NCI-H1417 (cell line): ENCODE results near the gene SLC39A3.

ENCODE experiments used
- DNase-seq, 3 experiments: peaks; one replicate each; lab custom pipeline; 2025; lab: John Stamatoyannopoulos, UW

Gene SLC39A3, protein sequence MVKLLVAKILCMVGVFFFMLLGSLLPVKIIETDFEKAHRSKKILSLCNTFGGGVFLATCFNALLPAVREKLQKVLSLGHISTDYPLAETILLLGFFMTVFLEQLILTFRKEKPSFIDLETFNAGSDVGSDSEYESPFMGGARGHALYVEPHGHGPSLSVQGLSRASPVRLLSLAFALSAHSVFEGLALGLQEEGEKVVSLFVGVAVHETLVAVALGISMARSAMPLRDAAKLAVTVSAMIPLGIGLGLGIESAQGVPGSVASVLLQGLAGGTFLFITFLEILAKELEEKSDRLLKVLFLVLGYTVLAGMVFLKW

DNA sequence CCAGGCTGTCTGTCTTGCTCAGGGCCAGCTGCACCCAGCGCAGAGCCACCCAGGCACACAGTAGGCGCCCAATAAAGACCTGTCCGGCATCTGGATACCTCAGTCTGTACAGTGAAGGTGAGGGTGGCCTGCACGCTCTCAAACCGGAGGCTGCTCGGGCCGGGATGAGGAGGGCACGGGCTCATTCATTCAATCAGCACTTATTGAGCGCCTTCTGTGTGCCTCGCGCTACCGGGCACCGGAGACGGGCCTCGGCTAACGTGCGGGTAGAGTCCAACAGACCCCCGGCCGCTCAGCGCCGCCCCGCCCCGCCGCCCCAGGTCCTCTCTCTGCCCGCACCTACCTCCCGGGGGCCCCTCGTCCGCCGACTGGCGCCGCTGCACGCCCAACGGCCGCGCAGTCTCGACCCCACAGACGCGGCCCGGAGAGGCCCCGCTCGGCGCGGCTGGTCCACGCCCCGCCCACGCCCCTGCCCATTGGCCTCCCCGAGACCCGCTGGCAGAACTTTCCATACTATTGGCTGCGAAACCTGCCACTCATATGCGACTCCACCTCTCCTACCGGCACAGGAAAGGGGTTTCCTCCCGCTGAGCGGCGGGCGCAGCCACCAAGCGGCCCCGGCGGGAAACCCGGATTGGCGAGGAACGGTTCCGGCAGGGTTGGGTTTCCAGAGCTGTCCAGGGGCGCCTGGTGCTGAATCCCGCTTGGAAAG, at the start of gene SLC39A3:
Gene SLC39A3, minus strand, starts transcription at position 416 of the 712 bp plus-strand sequence. CDS start 2,760 bp downstream, outside the sequence.
- DNase-seq = peak; percentile 98 to 99 (median 99)

DNA sequence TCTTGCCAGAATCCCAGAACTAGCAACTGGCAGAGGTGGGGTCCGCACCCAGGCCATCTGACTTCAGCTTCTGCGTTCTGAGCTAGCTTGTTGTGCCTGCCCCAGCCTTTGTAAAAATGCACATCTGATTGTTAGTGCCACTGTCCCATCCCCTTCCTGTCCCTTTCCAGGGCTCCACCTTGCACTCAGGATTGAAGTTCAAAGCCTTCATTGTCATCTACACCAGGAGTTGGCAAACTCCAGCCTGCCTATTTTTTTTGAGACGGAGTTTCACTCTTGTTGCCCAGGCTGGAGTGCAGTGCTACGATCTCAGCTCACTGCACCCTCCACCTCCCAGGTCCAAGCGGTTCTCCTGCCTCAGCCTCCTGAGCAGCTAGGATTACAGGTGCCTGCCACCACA, 48.4 kb upstream of the SLC39A3 start:
- DNase-seq = no peak

DNA sequence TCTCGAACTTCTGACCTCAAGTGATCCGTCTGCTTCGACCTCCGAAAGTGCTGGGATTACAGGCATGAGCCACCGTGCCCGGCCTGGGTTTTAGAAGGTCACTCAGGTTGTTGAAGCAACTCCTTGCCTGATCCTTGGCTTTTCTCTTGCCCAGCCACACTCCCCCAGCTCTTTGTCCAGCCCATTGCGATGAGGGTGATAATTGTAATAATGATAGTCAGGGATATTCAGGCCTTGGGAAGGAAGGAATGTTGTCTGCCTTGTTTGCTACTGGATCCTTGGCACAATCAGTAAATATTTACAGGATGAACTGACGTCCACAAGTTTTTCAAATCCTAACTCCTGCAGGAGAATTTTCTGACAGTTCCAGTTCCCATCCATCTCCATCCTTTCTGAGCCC, 47.3 kb upstream of the SLC39A3 start:
- no peak for DNase-seq

DNA sequence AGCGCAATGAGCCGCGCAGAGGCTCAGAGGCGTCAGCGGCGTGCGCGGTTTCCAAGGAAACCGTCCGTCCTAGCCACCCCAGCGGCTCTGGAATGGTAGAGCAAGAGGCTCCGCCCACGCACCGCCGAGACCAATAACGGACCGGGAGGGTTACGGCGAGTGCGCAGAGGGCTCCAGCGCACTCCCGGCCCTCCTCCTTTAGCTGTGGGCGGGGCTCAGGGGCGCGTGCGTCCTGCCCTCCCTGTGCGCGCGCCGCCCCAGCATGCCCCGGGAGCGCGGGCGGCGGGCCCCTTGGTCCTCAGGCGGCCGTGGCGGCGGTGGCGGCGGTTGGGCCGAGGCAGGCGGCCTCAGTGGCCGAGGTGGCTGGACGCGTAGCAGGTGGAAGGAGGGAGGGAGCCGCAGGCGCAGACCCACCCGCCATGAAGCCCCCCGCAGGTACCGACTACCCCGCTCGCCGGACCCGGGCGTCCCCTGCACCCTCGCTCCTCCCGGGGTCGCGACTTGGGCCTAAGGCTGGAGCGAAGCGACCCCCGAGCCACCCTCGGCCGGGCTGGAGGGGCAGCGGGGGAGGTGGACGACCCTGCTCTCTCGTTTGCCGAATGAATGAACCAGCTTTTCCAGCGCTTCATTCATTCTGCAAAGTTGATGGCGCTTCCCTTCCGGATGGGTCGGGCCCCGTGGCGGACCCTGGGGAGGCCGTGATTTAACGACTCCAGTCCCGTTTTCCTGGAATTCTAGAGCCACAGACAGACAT, 45.6 kb upstream of the SLC39A3 start, which contains the start of gene THOP1:
Gene THOP1, plus strand, starts transcription at position 260 of the 754 bp plus-strand sequence. Its CDS starts 160 bp downstream, at position 420.
- DNase-seq = peak; percentile 99 to 100 (median 100)

DNA sequence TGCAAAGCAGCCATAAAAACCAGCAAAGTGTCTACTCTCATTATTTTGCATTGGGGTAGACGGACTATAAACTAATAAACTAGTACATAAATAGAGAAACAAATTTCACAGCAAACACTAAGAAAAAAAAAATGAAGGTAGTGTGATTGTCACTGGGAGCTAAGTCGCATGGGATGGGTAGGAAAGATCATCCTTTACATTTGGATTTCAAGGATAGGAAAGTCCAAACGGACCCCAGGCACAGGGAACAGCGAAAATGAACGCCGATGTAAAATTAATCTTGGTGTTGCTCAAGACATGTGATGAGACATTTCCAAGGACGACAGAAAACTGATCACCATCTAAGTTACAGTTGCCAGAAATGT, 43.9 kb upstream of the SLC39A3 start:
- DNase-seq = no peak

DNA sequence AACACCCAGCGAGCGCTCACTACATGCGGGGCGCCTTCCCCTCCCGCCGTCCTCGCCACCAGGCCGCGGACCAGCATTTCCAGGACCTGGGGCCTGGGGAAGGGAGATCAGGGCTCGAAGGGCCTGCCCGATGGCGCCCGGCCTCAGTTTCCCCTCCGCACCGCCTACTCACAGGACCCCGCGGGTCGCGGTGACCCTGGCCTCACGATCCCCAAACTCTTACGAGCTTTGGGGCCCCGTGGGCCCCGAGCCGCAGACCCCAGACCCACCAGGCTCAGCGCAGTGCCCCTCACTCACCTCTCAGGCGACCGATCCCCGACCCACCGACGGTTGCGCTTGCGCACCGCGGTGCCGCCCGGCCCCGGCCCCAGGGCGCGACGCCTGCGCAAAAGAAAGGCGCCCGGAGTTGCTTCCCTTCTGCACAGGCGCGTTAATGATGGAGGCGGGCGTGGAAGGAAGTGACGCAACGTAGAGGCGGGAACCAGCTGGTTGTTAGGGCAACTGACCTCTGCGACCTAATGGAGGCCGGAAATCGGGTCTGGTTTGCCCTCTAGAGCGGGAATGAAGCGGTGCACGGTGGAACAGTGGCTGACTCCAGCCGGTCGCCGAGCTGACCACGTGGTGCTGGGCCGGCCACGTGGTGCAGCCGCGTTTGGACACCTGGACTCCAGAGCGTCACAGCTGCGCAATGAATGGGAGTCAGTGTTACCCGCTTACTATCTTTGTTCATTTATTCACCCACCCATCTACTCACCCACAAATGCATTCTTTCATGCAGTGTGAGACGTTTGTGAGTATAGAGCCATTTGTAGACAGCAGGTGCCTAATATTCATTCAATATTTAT, 43.3 kb upstream of the SLC39A3 start, which contains the start of gene SGTA:
Gene SGTA, minus strand, starts transcription at position 338 of the 845 bp plus-strand sequence. CDS start 14,205 bp downstream, outside the sequence.
- DNase-seq = peak; percentile 99 to 100 (median 99)

DNA sequence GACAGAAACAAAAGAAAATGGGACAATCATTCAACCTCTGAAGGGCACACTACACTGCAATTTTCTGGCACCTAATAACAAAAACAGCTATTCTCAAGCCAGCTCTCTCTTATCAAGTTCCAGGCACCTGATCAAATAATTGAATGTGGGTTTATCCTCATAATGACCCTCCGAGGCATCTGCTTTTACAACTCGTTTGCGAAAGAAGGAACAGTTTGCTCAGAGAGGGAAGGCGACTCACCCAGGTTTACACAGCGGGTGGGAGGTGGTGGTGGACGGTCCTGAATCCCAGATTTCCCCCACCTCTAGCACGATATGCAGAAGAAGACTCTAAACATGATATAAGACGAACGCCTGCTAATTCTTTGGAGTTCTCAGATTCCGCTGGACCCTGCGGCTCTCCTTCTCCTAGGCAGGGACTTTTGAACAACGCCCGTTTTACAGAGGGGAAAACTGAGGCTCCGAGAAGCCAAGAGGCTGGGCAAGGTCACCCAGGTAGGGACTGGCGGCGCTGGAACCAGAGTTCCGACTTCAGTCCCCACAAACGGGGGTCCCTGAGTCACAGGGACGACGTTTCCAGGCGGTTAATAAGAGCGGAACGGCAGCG, 42.6 kb upstream of the SLC39A3 start:
- DNase-seq = peak in 1 of 3 experiments; percentile 43

DNA sequence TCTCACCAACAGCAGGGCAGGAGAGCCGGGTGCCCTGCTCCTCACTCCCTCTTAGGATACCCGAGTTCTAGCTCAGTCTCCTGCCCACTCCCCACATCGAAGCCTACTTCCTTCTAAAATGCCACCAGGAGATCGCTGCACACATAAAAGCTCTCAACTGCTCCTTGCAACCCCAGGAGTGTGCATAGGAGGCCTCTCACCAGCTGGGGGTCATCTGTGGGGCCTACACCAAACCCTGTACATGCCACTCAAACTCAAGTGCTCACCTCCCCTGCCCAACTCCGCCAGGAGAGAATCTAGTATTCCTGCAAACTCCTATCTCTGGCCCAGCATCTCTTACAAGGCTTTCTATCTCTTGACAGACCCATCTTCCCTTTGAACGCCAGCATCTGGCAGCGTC, 40.5 kb upstream of the SLC39A3 start:
- no peak for DNase-seq

DNA sequence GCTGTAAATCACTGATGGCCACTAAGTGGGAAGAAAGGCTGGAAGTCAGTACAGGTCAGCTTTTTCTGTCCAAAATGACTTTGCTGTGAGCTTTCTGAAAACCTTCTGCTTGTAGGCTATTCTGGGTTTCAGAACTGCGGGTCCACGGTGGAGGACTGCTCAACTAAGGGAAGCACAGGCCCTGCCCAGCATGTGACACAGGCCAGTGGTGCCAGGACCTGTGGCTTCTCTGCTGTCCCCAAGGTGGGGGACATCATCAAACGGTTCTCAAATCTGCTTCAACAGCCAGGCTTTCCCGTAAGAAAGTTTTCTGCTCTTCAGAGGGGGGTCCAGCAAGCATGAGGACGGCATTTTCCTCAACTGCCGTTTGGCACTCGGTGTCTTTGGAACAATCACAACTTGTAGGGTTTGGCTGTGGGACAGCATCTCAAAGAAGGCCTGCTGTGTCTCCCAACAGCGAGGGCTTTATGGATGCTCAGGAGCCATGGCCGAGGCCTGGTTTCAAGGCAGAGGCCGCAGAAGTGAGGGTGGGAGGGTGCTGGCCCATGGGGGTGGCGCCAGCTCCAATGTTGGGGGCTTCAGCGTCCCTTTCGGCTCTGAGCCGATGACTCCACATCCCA, 39.4 kb upstream of the SLC39A3 start:
- DNase-seq = no peak

DNA sequence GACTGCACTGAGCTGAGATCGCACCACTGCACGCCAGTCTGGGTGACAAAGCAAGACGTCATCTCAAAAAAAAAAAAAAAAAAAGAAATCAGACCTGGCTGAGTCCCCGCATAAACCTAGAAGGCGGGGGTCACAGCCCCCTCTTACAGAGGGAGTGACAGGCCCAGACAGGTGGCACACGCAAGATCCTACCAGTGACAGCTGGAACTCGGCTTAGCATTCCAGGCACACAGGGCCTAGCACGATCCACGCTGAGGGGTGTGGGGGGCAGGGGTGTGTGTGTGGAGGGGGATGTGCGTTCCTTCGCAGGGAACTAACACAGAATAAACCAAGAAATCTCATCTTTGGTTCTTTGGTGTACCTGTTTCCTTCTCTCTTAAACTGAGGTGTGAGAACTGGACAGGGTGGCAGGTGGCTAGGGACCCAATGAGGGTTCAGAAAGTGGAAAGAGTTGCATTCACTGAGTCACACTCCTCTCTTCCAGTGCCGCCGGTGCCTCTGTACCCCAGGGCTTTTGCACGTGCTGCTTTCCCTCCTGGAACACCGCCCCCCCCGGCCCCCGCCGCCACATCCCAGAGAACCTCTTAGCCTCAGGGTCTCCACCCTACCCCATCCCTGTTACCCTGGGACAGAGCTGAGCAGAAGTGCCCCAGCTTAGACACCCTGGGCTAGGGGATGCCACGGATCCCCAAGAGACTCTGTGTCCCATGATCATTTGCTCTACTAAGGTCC, 38.3 kb upstream of the SLC39A3 start:
- DNase-seq = no peak

DNA sequence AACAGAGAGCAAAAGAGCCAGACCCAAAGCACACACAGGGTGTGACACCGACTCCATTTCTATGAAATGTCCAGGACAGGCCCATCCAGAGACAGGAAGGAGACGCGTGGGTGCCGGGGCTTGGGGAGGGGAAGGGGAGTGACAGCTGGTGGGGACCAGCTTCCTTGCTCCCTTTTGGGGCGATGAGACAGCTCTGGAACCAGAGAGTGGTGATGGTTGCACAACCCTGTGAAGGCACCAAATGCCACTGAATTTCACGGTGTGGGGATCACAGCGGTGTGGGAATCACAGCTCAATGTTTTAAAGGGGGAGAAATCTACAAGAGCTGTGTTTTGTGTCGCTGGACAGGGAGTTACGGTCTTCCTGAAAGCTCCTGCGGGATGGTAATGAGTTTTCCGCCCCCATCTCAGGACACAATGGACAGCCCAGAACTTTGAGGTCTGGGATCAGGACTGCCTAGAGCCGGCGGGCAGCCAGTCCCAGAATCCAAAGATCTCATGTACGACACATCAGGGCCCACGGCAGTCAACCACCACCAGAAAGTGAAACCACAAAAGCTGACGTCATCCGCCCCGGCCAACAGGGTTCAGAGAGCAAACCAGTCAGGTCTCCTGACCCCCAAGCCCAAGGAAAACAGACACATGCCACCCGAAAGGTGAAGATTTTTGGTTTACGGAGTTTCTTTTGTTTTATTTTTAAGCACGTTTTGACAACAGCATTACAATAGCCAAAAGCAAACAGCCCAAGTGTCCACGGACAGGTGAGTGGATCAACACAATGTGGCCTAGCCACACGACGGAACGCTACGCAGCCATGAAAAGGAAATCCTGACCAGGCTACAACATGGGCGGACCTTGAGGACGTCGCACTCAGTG, 36.0 kb upstream of the SLC39A3 start:
- DNase-seq = no peak

DNA sequence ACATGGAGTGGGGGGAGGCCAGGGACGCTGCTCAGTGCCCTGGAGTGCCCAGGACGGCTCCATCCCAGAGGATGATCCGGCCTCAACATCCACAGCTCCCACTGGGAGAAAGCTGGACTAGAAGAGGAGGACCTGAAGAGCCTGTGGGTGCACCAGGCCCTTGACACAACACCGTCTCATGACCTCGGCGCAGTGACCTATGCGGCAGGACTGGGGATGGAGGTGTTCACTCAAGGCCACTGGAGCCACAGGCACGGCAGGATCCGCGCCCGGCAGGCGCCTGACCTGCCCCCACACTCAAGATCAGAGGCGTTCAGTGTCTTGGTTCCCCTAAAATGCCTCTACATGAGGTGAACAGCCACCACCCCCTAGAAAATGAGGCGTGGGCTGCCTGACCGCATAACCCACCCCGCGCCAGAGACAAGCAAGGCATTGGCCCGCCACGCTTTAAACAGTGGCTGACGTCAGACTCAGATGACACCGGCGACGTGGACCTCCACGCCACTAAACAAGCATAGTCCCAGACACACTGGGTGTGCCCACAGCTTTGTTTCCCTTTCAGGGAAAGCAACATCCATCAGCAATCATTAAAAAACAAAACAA, 35.2 kb upstream of the SLC39A3 start:
- DNase-seq = no peak

DNA sequence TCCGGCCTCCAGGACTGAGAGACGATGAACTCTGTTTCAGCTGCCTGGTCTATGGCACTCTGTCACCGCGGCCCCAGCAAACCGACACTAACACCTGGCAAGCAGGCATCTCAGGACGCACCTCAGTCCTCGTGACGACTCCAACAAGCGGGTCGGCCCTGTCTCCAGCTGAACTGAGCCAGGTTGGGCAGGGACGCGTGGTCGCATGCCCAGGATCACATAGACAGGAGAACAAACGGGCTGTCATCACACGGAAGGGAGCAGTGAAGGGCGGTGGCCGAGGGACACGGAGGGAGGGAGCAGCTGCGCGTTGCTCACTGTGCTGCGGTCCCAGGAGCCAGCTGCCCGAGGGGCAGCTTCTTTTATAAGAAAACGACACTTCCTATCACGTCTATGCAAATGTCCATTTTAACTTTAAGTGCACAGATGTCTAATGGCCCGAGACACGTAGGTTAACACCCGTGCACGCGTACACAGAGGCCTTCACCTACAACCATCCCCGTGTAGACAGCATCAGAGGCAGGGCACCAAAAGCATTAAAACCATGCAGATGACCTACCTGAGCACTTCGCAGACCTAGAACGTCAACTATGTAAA, 34.4 kb upstream of the SLC39A3 start:
- DNase-seq = no peak

DNA sequence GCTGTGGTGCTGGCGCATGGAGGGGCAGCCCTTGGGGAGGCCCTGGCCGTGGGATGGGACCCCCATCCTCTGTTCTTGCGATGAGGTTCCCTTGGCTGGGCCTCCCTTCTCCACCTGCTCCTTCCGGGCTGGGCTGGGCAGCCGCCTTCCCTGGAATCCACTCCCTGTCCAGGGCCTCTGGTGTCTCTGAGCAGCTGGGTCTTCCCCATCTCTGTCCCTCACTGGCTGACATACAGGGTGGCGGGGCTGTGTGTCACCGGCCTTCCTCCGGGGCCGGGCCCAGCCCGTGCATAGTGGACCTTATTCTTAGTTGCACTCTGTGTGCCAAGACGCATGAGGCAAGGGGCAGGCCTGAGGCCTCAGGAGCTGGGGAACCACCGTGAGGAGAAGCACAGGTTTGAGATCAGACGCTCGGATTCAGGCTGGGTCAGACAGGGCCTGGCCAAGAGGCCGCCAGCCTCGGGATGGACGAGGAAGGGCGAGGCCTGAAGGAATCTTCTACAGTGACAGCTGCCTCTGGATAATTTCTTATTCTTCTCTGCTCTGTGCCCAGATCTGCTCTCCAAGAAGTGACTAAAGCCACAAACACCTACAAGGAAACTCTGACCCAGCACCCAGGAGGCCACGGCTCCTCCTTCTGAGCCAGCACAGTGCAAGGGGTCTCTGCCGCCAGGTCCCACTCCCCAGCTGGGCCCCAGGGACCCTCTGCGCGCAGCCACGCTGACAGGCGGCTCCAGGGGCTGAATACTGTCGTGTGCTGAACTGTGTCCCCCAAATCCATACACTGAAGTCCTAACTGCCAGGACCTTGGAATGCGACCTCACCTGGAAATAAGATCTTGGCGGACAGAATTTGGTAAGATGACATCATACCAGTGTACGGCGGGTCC, 32.2 kb upstream of the SLC39A3 start:
- no peak for DNase-seq

DNA sequence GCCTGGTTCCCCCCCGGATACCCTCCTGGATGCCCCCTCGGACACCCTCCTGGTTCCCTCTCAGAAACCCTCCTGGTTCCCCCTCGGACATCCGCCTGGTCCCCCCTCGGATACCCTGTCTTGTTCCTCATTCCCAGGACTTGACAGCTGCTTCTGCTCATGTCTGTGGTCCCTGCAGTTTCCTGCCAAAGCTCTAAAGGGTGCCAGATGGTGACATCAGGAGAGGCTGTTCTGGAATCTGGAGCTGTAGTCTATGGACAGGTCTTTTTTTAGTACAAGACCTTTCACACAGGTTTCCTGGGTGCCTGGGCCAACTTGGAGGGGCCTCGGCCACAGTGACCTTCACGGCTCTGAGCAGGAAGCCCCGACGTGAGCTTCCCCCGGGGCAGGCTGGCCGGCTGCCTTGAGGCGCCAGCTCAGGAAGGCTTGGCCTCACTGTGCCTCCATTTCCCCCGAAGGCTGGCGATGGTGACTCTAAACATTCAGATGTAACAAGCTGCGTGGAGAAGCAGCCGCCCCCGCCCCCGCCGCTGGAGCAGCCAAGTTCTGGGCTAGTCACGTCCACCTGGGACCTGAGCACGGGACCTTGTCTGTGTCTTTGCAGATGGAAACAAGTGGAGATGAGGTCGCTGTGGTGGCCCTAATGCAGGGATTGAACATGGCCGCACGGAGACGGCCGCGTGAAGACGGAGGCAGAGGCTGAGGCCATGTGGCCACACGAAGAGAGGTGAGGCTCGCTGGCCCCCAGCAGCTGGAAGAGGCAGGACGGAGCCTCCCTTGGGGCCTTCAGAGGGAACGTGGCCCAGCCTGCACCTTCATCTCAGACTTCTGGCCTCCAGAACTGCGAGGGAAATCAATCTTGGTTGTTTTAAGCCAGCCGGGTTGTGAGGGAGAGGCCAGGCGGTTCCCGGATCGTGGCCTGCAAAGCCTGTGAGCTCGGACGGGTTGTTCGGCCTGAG, 30.5 kb upstream of the SLC39A3 start:
- no peak for DNase-seq

DNA sequence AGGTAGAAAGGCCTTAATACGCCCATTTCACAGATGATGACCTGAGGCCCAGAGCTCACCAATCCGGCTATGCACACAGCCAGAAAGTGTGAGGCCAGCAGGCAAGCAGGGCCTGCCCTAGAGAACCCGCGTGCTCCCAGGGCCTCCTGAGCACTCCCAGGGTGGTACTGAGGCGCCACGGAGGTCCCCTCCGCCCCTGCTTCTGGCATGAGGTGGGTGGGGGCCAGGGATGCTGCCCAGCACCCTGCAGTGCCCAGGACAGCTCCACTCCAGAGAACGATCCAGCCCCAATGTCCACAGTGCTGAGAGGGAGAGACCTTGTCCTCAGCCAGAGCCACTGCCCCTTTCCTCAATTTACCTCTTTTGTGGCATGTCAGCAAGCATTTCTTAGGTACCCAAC, 29.4 kb upstream of the SLC39A3 start:
- no peak for DNase-seq
